ENCODE measurements around the gene TBC1D14. TPM values are rescaled to one million over a fixed set of nuclear protein-coding genes. Genes with fewer than 3 reads are reported as not detected.

The TBC1D14 gene
- total and polyA plus RNA-seq, 9 of the 15 experiments (the other 6 are each of a cell fraction or from before 2014, with no cell fraction given) = 2.1 to 59.6 (median 44.8) TPM

- TF ChIP-seq ZNF134 (CRISPR knock-in tag; conservative IDR thresholded peaks at IDR 0.05) (0 out of 2 replicates have a peak, but pooled peaks have one; percentile 21), XRCC3 (IDR thresholded peaks at IDR 0.05) (no peak), CEBPB (tag; IDR thresholded peaks at IDR 0.05) (no peak), ARID3B (CRISPR knock-in tag; IDR thresholded peaks at IDR 0.05; ENCODE audit: borderline replicate concordance) (no peak), KDM1A (IDR thresholded peaks at IDR 0.05) (peak; percentile 44 to 56; a peak in 3 of 4 replicates), MAFK (IDR thresholded peaks at IDR 0.05; ENCODE audit: low read length) (peak; percentile 11; the same call in 1 of the 2 replicates), POLR2G (IDR thresholded peaks at IDR 0.05; ENCODE audit: low read depth, low read length) (no peak), RNF2 (IDR thresholded peaks at IDR 0.05) (peak; percentile 85; the same call in 1 of the 2 replicates), ARID1B (IDR thresholded peaks at IDR 0.05) (peak; percentile 55; the same call in 1 of the 2 replicates), GATA2 (CRISPR knock-in tag; IDR thresholded peaks at IDR 0.05) (peak; percentile 52; the same call in 1 of the 2 replicates), NFIX (CRISPR knock-in tag; IDR thresholded peaks at IDR 0.05; ENCODE audit: low read depth) (no peak), MYBL2 (IDR thresholded peaks at IDR 0.05; ENCODE audit: low read depth) (no peak), MYBL2 (CRISPR knock-in tag; IDR thresholded peaks at IDR 0.05; ENCODE audit: borderline replicate concordance) (no peak), MXI1 (IDR thresholded peaks at IDR 0.05; ENCODE audit: low read depth, low read length) (no peak), MLX (CRISPR knock-in tag; conservative IDR thresholded peaks at IDR 0.05) (no peak), STAT6 (CRISPR knock-in tag; IDR thresholded peaks at IDR 0.05) (no peak), KLF6 (CRISPR knock-in tag; IDR thresholded peaks at IDR 0.05; ENCODE audit: borderline replicate concordance) (no peak), RBFOX2 (IDR thresholded peaks at IDR 0.05; ENCODE audit: low read depth, low read length) (no peak), TEAD1 (CRISPR knock-in tag; IDR thresholded peaks at IDR 0.05) (peak; percentile 54 to 84; a peak in 2 of 4 replicates), SNIP1 (IDR thresholded peaks at IDR 0.05; ENCODE audit: low read depth) (no peak)
- TF ChIP-seq, protein P1, sequence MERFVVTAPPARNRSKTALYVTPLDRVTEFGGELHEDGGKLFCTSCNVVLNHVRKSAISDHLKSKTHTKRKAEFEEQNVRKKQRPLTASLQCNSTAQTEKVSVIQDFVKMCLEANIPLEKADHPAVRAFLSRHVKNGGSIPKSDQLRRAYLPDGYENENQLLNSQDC (CRISPR knock-in tag; IDR thresholded peaks at IDR 0.05) = no peak
- TF ChIP-seq, protein P2, sequence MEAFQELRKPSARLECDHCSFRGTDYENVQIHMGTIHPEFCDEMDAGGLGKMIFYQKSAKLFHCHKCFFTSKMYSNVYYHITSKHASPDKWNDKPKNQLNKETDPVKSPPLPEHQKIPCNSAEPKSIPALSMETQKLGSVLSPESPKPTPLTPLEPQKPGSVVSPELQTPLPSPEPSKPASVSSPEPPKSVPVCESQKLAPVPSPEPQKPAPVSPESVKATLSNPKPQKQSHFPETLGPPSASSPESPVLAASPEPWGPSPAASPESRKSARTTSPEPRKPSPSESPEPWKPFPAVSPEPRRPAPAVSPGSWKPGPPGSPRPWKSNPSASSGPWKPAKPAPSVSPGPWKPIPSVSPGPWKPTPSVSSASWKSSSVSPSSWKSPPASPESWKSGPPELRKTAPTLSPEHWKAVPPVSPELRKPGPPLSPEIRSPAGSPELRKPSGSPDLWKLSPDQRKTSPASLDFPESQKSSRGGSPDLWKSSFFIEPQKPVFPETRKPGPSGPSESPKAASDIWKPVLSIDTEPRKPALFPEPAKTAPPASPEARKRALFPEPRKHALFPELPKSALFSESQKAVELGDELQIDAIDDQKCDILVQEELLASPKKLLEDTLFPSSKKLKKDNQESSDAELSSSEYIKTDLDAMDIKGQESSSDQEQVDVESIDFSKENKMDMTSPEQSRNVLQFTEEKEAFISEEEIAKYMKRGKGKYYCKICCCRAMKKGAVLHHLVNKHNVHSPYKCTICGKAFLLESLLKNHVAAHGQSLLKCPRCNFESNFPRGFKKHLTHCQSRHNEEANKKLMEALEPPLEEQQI (IDR thresholded peaks at IDR 0.05) = no peak
Observed at GRCh38 chr4:6925357-6925836, 15.8 kb downstream of the TBC1D14 start (continued).

Data from K562 (cell line).